ENCODE results near the gene EIF2B5.
"Not testable (repeated sequence)": the region's sequence is repeated elsewhere in the genome, so short reads cannot be mapped to it uniquely, and the experiment has no call there.

Gene EIF2B5

DNA sequence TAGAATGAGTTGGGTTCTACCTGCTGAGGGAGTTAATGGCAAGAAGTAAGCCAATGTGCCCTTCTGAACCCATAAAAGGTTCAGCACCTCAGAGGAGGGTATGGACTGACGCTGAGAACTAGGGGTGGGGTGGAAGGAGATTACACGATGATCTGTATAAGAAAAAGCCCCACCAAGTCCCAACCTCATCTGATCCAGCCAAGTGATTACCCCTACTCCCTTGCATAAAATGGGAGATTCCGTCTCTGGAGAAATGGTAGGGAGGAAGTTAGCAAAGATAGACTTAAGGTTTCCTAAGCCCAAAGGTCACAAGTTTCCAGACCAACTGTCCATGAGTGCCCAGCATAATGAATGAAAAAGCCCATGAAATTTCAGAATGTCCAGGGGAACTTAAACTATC, 12.9 kb downstream of the EIF2B5 start:
- DNase-seq, result no peak

DNA sequence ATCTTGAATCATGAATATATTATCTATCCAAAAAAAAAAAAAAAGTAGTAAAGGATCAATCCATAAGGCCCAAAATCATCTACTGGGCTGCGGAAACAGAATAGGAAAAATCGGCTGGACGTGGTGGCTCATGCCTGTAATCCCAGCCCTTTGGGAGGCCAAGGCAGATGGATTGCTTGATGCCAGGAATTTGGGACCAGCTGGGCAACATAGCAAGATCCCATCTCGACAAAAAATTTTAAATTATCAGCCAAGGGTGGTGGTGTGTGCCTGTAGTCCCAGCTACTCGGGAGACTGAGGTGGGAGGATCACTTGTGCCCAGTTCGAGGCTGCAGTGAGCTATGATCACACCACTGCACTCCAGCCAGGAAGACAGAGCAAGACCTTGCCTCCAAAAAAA, 14.0 kb downstream of the EIF2B5 start:
- DNase-seq, result no peak

GRCh38 chr3:184149770-184150169, 14.6 kb downstream of the EIF2B5 start:
- peak; percentile 18 for DNase-seq

- peak; percentile 49 for DNase-seq
These were observed 19.9 kb downstream of the EIF2B5 start, which contains the start of gene DVL3 for GRCh38 chr3:184154885-184155643. Gene DVL3, plus strand, starts transcription at chr3:184155377. Its CDS starts 259 bp downstream, at chr3:184155636.

DNA sequence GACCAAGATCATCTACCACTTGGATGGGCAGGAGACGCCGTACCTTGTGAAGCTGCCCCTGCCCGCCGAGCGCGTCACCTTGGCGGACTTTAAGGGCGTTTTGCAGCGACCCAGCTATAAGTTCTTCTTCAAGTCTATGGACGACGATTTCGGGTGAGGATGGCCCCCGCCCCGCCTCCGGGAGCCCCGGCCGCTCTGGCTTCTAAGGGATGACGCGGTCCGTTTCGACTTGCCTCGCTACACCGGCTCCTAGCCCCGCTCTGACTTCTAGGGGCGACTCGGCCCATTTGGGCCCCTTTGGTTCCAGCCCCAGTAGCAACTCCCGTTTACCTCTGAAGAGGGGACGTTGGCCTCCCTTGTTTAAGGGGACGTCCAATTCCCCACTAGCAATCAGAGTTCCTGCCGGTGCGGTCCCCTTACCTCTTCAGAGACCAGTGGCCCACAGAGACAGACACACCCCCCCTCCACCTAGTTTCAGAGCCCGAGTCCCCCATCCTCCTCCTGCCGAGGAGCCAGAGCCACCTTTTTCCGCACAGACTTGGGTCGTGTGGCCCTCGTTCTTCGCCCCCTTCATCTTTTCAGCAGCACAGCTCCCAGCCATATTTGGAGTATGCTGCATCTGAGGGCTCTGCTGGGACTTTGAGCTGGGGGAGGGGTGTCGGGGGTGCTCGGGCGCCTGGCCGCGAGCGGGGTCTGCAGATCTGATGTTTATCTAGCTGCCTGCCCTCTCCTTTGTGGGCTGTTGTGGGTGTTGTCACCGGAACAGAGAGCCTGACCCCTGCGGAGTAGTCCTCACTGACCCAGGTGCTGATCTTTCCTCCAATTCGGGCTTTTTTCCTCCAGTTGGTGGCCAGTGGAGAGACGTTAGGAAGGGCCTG, 20.7 kb downstream of the EIF2B5 start:
- no peak for DNase-seq

GRCh38 chr3:184156522-184156955, 21.4 kb downstream of the EIF2B5 start:
- peak; percentile 71 for DNase-seq

DNA sequence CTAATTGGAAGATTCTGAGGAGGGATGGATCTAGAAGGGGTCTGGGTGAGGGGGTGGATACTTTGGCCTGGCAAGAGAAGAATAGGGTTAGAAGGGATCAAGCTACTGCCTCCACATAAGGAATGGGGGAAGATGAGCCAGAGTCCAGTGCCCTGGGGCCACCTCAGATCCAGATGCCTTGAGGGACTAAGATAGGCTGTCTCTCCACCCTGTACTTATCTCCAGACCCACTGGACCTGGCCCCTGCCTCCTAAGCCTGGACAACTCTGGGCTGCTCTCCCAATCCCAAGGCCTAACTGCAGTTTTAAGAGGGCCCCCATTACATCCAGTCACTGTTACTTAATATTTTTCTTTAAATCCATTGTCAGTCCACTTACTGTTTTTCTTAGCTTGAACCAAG, 22.0 kb downstream of the EIF2B5 start:
- DNase-seq, result no peak

GRCh38 chr3:184158404-184158803, 23.2 kb downstream of the EIF2B5 start:
- DNase-seq, result no peak

GRCh38 chr3:184160456-184160855, 25.3 kb downstream of the EIF2B5 start:
- DNase-seq, result peak; percentile 52

GRCh38 chr3:184162571-184163070, 27.5 kb downstream of the EIF2B5 start:
- DNase-seq, result not testable (repeated sequence)

DNA sequence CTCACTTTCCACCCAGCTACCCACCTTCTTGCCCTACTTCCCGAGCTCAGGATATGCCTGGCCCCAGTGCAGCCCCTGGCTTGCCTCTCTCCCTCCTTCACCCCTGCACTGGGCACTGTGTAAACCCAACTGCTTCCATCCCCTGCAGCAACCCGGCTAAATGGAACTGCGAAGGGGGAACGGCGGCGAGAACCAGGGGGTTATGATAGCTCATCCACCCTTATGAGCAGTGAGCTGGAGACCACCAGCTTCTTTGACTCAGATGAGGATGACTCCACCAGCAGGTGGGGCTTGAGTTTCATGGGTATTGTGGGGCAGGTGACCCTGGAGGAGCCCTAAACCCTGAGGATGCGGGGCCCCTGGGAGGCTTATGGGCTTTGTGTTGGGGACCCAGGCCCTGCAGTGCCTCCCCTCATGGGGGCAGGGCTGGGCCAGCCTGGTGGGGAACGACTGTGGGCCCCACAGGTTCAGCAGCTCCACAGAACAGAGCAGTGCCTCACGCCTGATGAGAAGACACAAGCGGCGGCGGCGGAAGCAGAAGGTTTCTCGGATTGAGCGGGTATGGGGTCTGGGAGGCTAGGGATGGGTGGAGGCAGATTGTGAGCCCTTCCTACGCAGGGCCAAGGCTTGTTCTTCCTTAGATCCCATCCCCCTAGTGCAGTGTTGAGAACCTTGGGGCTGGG, 29.6 kb downstream of the EIF2B5 start:
- no peak for DNase-seq

GRCh38 chr3:184165543-184165942, 30.4 kb downstream of the EIF2B5 start:
- DNase-seq, result no peak

DNA sequence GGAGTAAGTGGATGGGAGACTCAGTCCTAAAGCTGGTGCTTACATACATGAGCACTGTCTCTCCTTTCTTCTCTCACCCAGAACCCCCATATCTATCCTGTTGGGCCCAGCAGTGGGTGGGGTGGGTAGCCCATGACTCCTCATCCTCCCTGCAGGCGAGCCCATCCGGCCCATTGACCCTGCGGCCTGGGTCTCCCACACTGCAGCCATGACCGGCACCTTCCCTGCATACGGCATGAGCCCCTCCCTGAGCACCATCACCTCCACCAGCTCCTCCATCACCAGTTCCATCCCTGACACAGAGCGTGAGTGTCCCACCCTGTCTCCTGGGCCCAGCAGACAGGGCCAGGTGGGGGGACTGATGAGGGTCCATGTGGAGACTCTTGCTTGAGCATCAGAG, 31.5 kb downstream of the EIF2B5 start:
- DNase-seq, result no peak

- DNase-seq, result no peak
These were observed 32.6 kb downstream of the EIF2B5 start for GRCh38 chr3:184167786-184168185.

GRCh38 chr3:184168363-184169120, 33.4 kb downstream of the EIF2B5 start:
- peak; percentile 81 for DNase-seq

DNA sequence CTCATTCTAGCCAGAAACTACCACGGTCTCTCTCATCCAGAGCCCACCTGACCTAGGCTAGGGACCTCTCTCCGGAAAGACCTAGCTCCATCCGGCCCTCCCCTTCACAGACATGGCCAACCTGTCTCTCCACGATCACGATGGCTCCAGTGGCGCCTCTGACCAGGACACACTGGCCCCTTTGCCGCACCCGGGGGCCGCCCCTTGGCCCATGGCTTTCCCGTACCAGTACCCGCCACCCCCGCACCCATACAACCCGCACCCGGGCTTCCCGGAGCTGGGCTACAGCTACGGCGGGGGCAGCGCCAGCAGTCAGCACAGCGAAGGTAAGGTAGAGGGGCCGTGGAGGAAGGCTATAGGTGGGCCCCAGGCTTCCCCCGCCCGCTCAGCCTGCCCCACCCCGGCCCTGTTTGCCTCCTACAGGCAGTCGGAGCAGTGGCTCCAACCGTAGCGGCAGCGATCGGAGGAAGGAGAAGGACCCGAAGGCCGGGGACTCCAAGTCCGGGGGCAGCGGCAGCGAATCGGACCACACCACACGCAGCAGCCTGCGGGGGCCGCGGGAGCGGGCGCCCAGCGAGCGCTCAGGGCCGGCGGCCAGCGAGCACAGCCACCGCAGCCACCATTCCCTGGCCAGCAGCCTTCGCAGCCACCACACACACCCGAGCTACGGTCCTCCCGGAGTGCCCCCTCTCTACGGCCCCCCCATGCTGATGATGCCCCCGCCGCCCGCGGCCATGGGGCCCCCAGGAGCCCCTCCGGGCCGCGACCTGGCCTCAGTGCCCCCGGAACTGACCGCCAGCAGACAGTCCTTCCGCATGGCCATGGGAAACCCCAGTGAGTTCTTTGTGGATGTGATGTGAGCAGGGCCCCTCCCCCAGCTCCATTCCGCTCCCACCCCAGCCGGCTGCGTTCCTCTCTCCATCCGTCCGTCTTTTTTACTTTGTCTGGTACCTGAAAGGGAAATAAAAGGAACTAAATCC, 35.0 kb downstream of the EIF2B5 start:
- DNase-seq, result no peak

DNA sequence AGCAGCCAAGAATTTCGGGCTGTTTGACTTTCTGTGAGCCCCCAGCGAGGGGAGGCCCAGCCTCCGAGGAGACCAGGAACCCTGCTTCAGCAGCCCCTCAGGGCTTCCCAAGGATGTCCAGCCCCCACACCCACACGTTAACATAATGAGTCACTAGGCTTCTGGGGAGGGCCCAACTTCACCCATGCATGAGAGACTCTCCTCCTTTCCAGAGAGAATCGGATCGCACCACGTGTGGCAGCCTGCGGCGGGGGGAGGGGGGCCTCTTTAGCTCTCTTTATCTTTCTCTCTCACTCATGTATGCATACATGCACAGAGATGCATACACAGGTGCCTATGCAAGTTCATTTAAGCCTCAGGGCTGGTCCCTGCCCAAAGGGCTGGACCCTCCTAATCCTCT, 36.4 kb downstream of the EIF2B5 start:
- peak; percentile 70 for DNase-seq

DNA sequence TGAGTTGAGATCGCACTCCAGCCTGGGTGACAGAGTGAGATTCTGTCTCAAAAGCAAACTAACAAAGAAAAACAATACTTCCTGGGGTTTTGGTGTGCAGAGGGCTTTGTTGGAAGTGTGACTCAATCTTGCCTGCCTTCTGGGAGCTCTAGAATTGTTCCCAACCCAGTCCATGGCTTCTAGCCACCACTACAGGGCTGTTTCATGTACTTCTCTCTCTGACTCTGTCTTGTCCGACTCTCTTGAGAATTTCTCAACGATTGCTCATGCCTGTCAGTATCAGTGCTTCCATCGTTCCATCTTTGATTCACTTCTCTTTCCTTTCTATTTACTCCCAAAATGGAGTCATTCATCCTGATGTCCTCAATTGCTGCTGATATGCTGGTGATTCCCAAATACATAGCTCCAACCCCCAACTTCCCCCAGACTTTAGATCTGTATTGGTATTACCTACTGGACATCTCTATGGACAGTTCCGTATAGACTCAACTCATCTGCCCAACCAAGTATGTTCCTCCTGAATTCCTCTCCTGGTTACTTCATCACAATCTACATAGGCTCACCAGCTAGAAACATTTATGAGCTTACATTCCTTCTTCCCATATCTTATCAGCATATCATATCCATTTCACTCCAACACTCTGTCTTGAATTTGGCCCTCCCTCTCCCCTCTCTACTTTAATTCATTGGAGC, 37.7 kb downstream of the EIF2B5 start:
- DNase-seq, result peak; percentile 82

DNA sequence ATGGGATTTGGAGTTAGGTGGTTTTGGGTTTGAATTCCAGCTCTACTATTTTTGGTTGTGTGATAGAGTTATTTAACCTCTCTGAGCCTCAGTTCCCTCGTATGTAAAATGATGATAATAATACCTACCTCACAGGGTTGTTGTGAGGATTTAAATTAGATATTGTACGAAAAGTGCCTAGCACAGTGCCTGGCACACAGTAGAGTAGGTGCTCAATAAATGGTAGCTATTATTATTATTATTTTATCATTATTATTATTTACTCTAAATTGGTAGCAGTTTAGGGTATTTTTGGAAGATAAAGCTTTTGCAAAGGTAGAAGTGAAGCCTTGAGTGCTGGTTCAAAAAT, 38.2 kb downstream of the EIF2B5 start:
- DNase-seq, result no peak

- DNase-seq, result no peak
These were observed 39.1 kb downstream of the EIF2B5 start for GRCh38 chr3:184174284-184174645.

Measured in fibroblast of skin of right quadriceps (primary cell).